ENCODE data around the gene TIMP2.
"Not testable (repeated sequence)": the region's sequence is repeated elsewhere in the genome, so short reads cannot be mapped to it uniquely, and the experiment has no call there.

- TF ChIP-seq POLR2A (IDR thresholded peaks at IDR 0.05; ENCODE audit: low read depth, low read length); TAF1 (IDR thresholded peaks at IDR 0.05; ENCODE audit: borderline replicate concordance, low read depth, low read length); POLR2AphosphoS5 (IDR thresholded peaks at IDR 0.05; ENCODE audit: low read depth, low read length): not testable (repeated sequence)
Measured at GRCh38 chr17:78911543-78911942, 13.6 kb downstream of the TIMP2 start.
